Testis (tissue), 3 donors: Measurements from ENCODE around the gene EPHA4. TPM values are rescaled to one million over a fixed set of nuclear protein-coding genes. Genes with fewer than 3 reads are reported as not detected.

Experiments
- DNase-seq: peaks from one replicate; pipeline ENCODE4 v3.0.0-alpha.2; 2019
- H3K27ac ChIP-seq, 2 donors: fragments of 200-600 bp; sonication (generic); one replicate each; pipeline ENCODE4 v1.5.1; 2019
- H3K27me3 ChIP-seq: fragments of 200-600 bp; sonication (generic); one replicate; pipeline ENCODE4 v1.5.1; 2019
- H3K36me3 ChIP-seq: fragments of 200-600 bp; sonication (generic); one replicate; pipeline ENCODE4 v1.5.1; 2017; ENCODE audit warnings: low read depth; ENCODE audit errors: missing control alignments
- H3K4me1 ChIP-seq: fragments of 200-600 bp; sonication (generic); one replicate; pipeline ENCODE4 v1.5.1; 2019
- H3K4me3 ChIP-seq, 2 donors: fragments of 200-600 bp; sonication (generic); one replicate each; pipeline ENCODE4 v1.5.1; 2017 to 2019
- H3K9me3 ChIP-seq: fragments of 200-600 bp; sonication (generic); one replicate; pipeline ENCODE4 v1.5.1; 2017
- CTCF ChIP-seq, 3 experiments: fragments of 450-650 bp in 2 of 3; fragments of 200-600 bp in 1 of 3; sonication (generic) in 1 of 3; IDR thresholded peaks; one replicate each; pipeline ENCODE4 v1.5.1; 2016 to 2019; ENCODE audit warnings: antibody characterized with exemption in 3 of 3, mild to moderate bottlenecking in 2 of 3, moderate library complexity in 1 of 3
- POLR2A ChIP-seq: fragments of 450-650 bp; IDR thresholded peaks from one replicate; pipeline ENCODE4 v1.6.1; 2017; ENCODE audit warnings: antibody characterized with exemption, mild to moderate bottlenecking, moderate library complexity
- WGBS, 2 donors: methylation state at CpG; one replicate each; pipeline ENCODE4 v1.1.5; 2018; 5-methylcytosine and 5-hydroxymethylcytosine counted together
- intact Hi-C: fragments of 100-400 bp; cut with DNase I; formaldehyde crosslinking; loops from one replicate; pipeline ENCODE4 v1.15.1; 2023; ENCODE audit warnings: low total_unique reads
- polyA plus RNA-seq: library from polyadenylated mRNA; stranded (reverse); fragments of 350-450 nt; fragmentation: Illumina TruSeq; extraction: RNeasy Lipid Tissue Mini Kit (QIAGEN cat#74804); gene quantifications from one replicate; pipeline ENCODE4 v1.2.3, GENCODE V29; 2014; ENCODE audit warnings: low read depth, low replicate concordance; ENCODE audit not compliant: insufficient read depth
- total RNA-seq, 2 donors: library from RNA; depleted of rRNA; stranded (reverse); fragments of >200 nt; gene quantifications; one replicate each; pipeline ENCODE4 v1.2.3, GENCODE V29; 2016

Gene EPHA4
- total and polyA plus RNA-seq, 3 donors from 2014 or later = 47.4 to 139 (median 134) TPM

GRCh38 chr2:221478485-221478863, 93.6 kb downstream of the EPHA4 start:
- Histone ChIP-seq H3K27me3 (no peaks in the 10 kb centered on the region), H3K36me3 (no peaks in the 10 kb centered on the region), H3K4me1 (peaks cover 4% of the 10 kb centered on the region), H3K9me3 (no peaks in the 10 kb centered on the region), H3K4me3 (no peak overlapping the region), H3K27ac (no peak overlapping the region)
- intact Hi-C loops = no loop called here
- DNase-seq = no peak
- WGBS, 2 donors = 63 to 71% methylated on average over 2 of the region's 2 CpGs
- TF ChIP-seq POLR2A (no peak), CTCF (IDR thresholded peaks at IDR 0.05) (no peak)

- Histone ChIP-seq H3K4me3 (no peak overlapping the region), H3K27ac (no peak overlapping the region), H3K36me3 (no peaks in the 10 kb centered on the region), H3K27me3 (no peaks in the 10 kb centered on the region), H3K4me1 (peaks cover 1% of the 10 kb centered on the region), H3K9me3 (no peaks in the 10 kb centered on the region)
- intact Hi-C loops = no loop called here
- TF ChIP-seq POLR2A (no peak), CTCF (IDR thresholded peaks at IDR 0.05) (no peak)
- 76 to 87% methylated on average over 8 of the region's 8 CpGs for WGBS, 2 donors
- DNase-seq = no peak
These were observed 94.2 kb downstream of the EPHA4 start for GRCh38 chr2:221477714-221478484.

- no peaks in the 10 kb centered on the region for H3K36me3 ChIP-seq
- no peak overlapping the region for H3K27ac ChIP-seq
- WGBS, 2 donors = 97 to 100% methylated on average over 1 of the region's 1 CpG
- H3K9me3 ChIP-seq = no peaks in the 10 kb centered on the region
- H3K4me1 ChIP-seq = no peaks in the 10 kb centered on the region
- TF ChIP-seq CTCF (IDR thresholded peaks at IDR 0.05) (no peak), POLR2A (no peak)
- DNase-seq = no peak
- no peaks in the 10 kb centered on the region for H3K27me3 ChIP-seq
- intact Hi-C loops = no loop called here
- H3K4me3 ChIP-seq = no peak overlapping the region
These were observed 95.9 kb downstream of the EPHA4 start for GRCh38 chr2:221476195-221476594.

- intact Hi-C loops = no loop called here
- no peak for DNase-seq
- no peaks in the 10 kb centered on the region for H3K9me3 ChIP-seq
- no peaks in the 10 kb centered on the region for H3K27me3 ChIP-seq
- no peaks in the 10 kb centered on the region for H3K4me1 ChIP-seq
- no peak overlapping the region for H3K27ac ChIP-seq
- H3K36me3 ChIP-seq = no peaks in the 10 kb centered on the region
- TF ChIP-seq POLR2A (no peak), CTCF (IDR thresholded peaks at IDR 0.05) (no peak)
- H3K4me3 ChIP-seq = no peak overlapping the region
These were observed 98.7 kb downstream of the EPHA4 start for GRCh38 chr2:221473451-221473850.

GRCh38 chr2:221468317-221468716, 103.8 kb downstream of the EPHA4 start:
- intact Hi-C loops = no loop called here
- Histone ChIP-seq H3K36me3 (no peaks in the 10 kb centered on the region), H3K4me1 (no peaks in the 10 kb centered on the region), H3K27ac (no peak overlapping the region), H3K27me3 (no peaks in the 10 kb centered on the region), H3K4me3 (no peak overlapping the region), H3K9me3 (no peaks in the 10 kb centered on the region)
- DNase-seq = no peak
- no peak for TF ChIP-seq POLR2A
- no peak for TF ChIP-seq CTCF (IDR thresholded peaks at IDR 0.05)
- WGBS, 2 donors = 52 to 76% methylated on average over 2 of the region's 2 CpGs
